ENCODE results near the gene TDRD3.
A peak's percentile ranks its signal among the peaks of the same experiment; 100 is the strongest.

DNA sequence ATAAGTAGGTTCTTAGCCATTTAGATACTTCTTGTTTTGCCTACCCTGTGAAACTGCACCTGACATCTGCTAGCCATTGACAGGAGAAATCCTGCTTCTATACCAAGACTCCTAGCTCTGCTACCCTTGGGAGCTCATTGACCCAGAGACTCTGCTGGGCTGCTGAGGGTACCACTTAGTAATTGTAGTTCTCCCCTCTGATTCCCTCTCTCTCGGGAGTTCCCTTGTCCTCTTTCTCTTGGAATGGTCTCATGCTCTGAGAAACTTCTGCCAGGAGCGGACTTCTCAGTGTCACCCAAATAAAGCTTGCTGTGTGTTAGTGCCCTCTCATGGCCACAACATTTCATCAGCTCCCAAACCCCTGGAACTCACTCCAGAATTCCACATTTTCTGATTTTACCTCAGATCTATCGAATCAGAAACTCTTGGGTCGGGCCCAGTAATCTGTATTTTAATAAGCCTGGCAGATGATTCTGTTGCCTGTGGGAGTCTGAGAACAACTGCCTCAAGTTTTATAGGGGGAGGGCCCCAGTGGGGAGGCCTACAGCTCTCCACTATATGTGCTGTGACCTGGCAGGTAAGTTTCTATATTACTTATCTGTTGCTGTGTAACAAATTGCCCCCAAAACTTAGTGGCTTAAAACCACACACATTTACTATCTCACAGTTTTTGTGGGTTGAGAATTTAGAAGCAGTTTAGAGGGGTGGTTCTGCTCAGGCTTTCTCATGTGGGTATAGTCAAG is 221.1 kb downstream of the TDRD3 start:
- TF ChIP-seq, protein P1, sequence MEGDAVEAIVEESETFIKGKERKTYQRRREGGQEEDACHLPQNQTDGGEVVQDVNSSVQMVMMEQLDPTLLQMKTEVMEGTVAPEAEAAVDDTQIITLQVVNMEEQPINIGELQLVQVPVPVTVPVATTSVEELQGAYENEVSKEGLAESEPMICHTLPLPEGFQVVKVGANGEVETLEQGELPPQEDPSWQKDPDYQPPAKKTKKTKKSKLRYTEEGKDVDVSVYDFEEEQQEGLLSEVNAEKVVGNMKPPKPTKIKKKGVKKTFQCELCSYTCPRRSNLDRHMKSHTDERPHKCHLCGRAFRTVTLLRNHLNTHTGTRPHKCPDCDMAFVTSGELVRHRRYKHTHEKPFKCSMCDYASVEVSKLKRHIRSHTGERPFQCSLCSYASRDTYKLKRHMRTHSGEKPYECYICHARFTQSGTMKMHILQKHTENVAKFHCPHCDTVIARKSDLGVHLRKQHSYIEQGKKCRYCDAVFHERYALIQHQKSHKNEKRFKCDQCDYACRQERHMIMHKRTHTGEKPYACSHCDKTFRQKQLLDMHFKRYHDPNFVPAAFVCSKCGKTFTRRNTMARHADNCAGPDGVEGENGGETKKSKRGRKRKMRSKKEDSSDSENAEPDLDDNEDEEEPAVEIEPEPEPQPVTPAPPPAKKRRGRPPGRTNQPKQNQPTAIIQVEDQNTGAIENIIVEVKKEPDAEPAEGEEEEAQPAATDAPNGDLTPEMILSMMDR (conservative IDR thresholded peaks at IDR 0.05 in 1 of 2, IDR thresholded peaks at IDR 0.05 in 1 of 2; ENCODE audit: extremely low read depth in 1 of 2, insufficient read depth in 1 of 2, low read depth in 1 of 2, low read length in 2 of 2): peak in 1 of 2 donors; percentile 39
- no peak for TF ChIP-seq EZH2 (IDR thresholded peaks at IDR 0.05; ENCODE audit: borderline replicate concordance, low read length)

Data from mammary epithelial cell (primary cell).